ENCODE results near the gene GPRC5C.

Gene GPRC5C

DNA sequence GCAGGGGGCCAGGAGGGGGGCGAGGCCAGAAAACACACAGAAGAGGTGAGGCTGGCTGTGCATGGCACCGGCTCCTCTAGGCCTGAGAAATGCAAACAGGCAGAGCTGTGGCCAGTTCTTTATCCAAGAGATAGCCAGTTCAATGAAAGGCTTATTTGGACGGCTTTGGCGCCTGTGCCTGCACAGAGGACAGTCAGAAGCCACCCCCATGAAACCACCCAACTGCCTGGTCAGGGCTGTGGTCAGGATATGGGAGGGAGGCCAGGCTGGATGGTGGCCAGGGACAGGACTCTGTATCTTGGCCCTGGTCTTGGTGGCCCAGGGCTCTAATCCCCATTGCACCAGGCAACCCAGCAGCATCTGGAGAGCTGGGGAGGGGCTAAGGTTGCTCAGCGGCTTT, 24.5 kb upstream of the GPRC5C start:
- Histone ChIP-seq H3K9me3 (ENCODE audit: severe bottlenecking) (no peaks in the 10 kb centered on the region), H3K4me1 (ENCODE audit: insufficient read depth, poor library complexity, severe bottlenecking) (no peaks in the 10 kb centered on the region), H3K36me3 (ENCODE audit: low read depth) (no peaks in the 10 kb centered on the region), H3K27ac (ENCODE audit: poor library complexity, severe bottlenecking) (no peak overlapping the region), H3K4me3 (ENCODE audit: severe bottlenecking) (no peak overlapping the region), H3K27me3 (ENCODE audit: insufficient read depth, poor library complexity, severe bottlenecking) (no peaks in the 10 kb centered on the region)
- ATAC-seq (ENCODE audit: low read depth) = no peak
- DNase-seq (ENCODE audit: low spot score) = no peak
- TF ChIP-seq CTCF (IDR thresholded peaks at IDR 0.05; ENCODE audit: poor library complexity, severe bottlenecking) = no peak

DNA sequence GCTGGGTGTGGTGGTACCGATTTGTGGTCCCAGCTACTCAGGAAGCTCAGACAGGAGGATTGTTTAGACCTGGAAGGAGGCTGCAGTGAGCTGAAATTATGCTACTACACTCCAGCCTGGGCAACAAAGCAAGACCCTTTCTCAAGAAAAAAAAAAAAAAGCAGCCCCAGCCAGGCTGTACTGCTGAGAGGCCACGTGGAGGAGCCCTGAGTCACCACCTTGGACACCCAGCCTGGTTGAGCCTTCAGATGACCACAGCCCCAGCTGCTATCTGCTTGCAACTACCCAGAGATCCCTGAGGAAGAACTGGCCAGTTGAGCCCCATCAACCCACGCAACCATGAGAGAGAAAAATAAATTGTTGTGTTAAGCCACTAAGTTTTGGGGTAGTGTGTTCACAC, 23.6 kb upstream of the GPRC5C start:
- DNase-seq (ENCODE audit: low spot score) (no peak), ATAC-seq (ENCODE audit: low read depth) (no peak)

DNA sequence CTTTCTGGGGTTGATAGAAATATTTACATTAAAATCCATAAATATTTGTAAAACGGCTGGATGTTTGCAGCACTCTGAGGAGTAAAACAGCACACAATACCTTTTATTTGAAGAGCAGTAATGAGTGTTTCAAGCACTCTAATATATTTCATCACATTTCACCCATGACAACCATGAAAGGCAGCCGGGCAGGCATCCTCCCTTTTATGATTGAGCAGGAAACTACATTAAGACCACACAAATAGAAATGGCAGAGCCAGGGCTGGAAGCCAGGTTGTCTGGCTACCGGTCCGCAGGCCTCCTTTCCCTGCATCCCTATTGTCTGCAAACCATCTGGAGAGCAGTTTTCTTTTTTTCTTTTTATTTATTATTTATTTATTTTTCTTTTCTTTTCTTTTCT, 23.1 kb upstream of the GPRC5C start:
- Histone ChIP-seq H3K27me3 (ENCODE audit: insufficient read depth, poor library complexity, severe bottlenecking) (no peaks in the 10 kb centered on the region), H3K4me3 (ENCODE audit: severe bottlenecking) (no peak overlapping the region), H3K27ac (ENCODE audit: poor library complexity, severe bottlenecking) (no peak overlapping the region), H3K4me1 (ENCODE audit: insufficient read depth, poor library complexity, severe bottlenecking) (no peaks in the 10 kb centered on the region), H3K9me3 (ENCODE audit: severe bottlenecking) (no peaks in the 10 kb centered on the region), H3K36me3 (ENCODE audit: low read depth) (no peaks in the 10 kb centered on the region)
- no peak for TF ChIP-seq CTCF (IDR thresholded peaks at IDR 0.05; ENCODE audit: poor library complexity, severe bottlenecking)
- DNase-seq (ENCODE audit: low spot score) = no peak
- ATAC-seq (ENCODE audit: low read depth) = no peak

More for the DNA sequence above, 23.6 kb upstream of the GPRC5C start:
- H3K4me1 ChIP-seq (ENCODE audit: insufficient read depth, poor library complexity, severe bottlenecking) = no peaks in the 10 kb centered on the region
- H3K4me3 ChIP-seq (ENCODE audit: severe bottlenecking) = no peak overlapping the region
- no peak for TF ChIP-seq CTCF (IDR thresholded peaks at IDR 0.05; ENCODE audit: poor library complexity, severe bottlenecking)
- no peak overlapping the region for H3K27ac ChIP-seq (ENCODE audit: poor library complexity, severe bottlenecking)
- H3K9me3 ChIP-seq (ENCODE audit: severe bottlenecking) = no peaks in the 10 kb centered on the region
- H3K36me3 ChIP-seq (ENCODE audit: low read depth) = no peaks in the 10 kb centered on the region
- H3K27me3 ChIP-seq (ENCODE audit: insufficient read depth, poor library complexity, severe bottlenecking) = no peaks in the 10 kb centered on the region

- Histone ChIP-seq H3K9me3 (ENCODE audit: severe bottlenecking) (no peaks in the 10 kb centered on the region), H3K4me1 (ENCODE audit: insufficient read depth, poor library complexity, severe bottlenecking) (no peaks in the 10 kb centered on the region), H3K27me3 (ENCODE audit: insufficient read depth, poor library complexity, severe bottlenecking) (no peaks in the 10 kb centered on the region), H3K36me3 (ENCODE audit: low read depth) (no peaks in the 10 kb centered on the region), H3K4me3 (ENCODE audit: severe bottlenecking) (no peak overlapping the region), H3K27ac (ENCODE audit: poor library complexity, severe bottlenecking) (no peak overlapping the region)
- DNase-seq (ENCODE audit: low spot score) = no peak
- ATAC-seq (ENCODE audit: low read depth) = no peak
- TF ChIP-seq CTCF (IDR thresholded peaks at IDR 0.05; ENCODE audit: poor library complexity, severe bottlenecking) = no peak
Observed at GRCh38 chr17:74410001-74410443, 21.9 kb upstream of the GPRC5C start.

GRCh38 chr17:74412581-74412980, 19.3 kb upstream of the GPRC5C start:
- H3K4me1 ChIP-seq (ENCODE audit: insufficient read depth, poor library complexity, severe bottlenecking) = peaks cover 3% of the 10 kb centered on the region
- H3K4me3 ChIP-seq (ENCODE audit: severe bottlenecking) = no peak overlapping the region
- H3K9me3 ChIP-seq (ENCODE audit: severe bottlenecking) = no peaks in the 10 kb centered on the region
- TF ChIP-seq CTCF (IDR thresholded peaks at IDR 0.05; ENCODE audit: poor library complexity, severe bottlenecking) = no peak
- DNase-seq (ENCODE audit: low spot score) (no peak), ATAC-seq (ENCODE audit: low read depth) (no peak)
- H3K27me3 ChIP-seq (ENCODE audit: insufficient read depth, poor library complexity, severe bottlenecking) = no peaks in the 10 kb centered on the region
- no peaks in the 10 kb centered on the region for H3K36me3 ChIP-seq (ENCODE audit: low read depth)
- H3K27ac ChIP-seq (ENCODE audit: poor library complexity, severe bottlenecking) = no peak overlapping the region

All from RWPE2 (cell line).